OCI-LY3 (cell line): ENCODE results near the gene GATA6.

Experiments used
- H2AFZ ChIP-seq: fragments of 200-600, 300-600 bp; shearing (Covaris generic); 2 replicates; pipeline ENCODE4 v1.6.0; 2014; ENCODE audit warnings: antibody characterized with exemption, low read depth, low read length
- H3K27ac ChIP-seq: fragments of 200-600, 300-600 bp; sonication (generic); 2 replicates; pipeline ENCODE4 v1.5.1; 2014; ENCODE audit warnings: mild to moderate bottlenecking, low read length, moderate library complexity, mixed read lengths
- H3K27me3 ChIP-seq: fragments of 200-600, 300-600 bp; sonication (generic); 2 replicates; pipeline ENCODE4 v1.6.1; 2014; ENCODE audit warnings: low read depth, low read length, mixed read lengths
- H3K36me3 ChIP-seq: fragments of 200-600, 300-600 bp; sonication (generic); replicated peaks from 2 replicates; pipeline ENCODE3; 2014; ENCODE audit warnings: low read depth, low read length, mixed read lengths
- H3K4me1 ChIP-seq: fragments of 300-600, 200-600 bp; sonication (generic); 2 replicates; pipeline ENCODE4 v1.6.1; 2014; ENCODE audit warnings: low read length, mixed read lengths
- H3K4me2 ChIP-seq: fragments of 200-600, 300-600 bp; sonication (generic); 2 replicates; pipeline ENCODE4 v1.6.1; 2014; ENCODE audit warnings: low read length, mixed read lengths
- H3K4me3 ChIP-seq: fragments of 300-600, 200-600 bp; sonication (generic); 2 replicates; pipeline ENCODE4 v1.5.1; 2014; ENCODE audit warnings: antibody characterized with exemption, mild to moderate bottlenecking, low read length, moderate library complexity
- H3K79me2 ChIP-seq: fragments of 300-600, 200-600 bp; shearing (Covaris generic); 2 replicates; pipeline ENCODE4 v1.6.1; 2014; ENCODE audit warnings: mild to moderate bottlenecking, low read length, mixed read lengths
- H3K9ac ChIP-seq: fragments of 300-600, 200-600 bp; shearing (Covaris generic); 2 replicates; pipeline ENCODE4 v1.6.0; 2014; ENCODE audit warnings: mild to moderate bottlenecking, low read length, moderate library complexity
- H3K9me3 ChIP-seq: fragments of 200-600, 300-600 bp; shearing (Covaris generic); 2 replicates; pipeline ENCODE4 v1.6.1; 2014; ENCODE audit warnings: low read length, mixed read lengths; ENCODE audit not compliant: insufficient read depth
- H4K20me1 ChIP-seq: fragments of 200-600, 300-600 bp; sonication (generic); 2 replicates; pipeline ENCODE4 v1.6.1; 2016; ENCODE audit warnings: low read length, mixed read lengths; ENCODE audit not compliant: insufficient read depth
- CTCF ChIP-seq: fragments of 200-600, 300-600 bp; sonication (generic); IDR thresholded peaks from 2 replicates; pipeline ENCODE4 v1.5.1; 2014; ENCODE audit warnings: antibody characterized with exemption, low read length, low read depth
- EZH2phosphoT487 ChIP-seq: fragments of 200-600 bp; shearing (Covaris generic); IDR thresholded peaks from 2 replicates; pipeline ENCODE4 v1.6.1; 2018; ENCODE audit warnings: antibody characterized with exemption, mixed run types, low read depth

GATA6 gene

GRCh38 chr18:22204214-22204536 is 34.8 kb downstream of the GATA6 start:
- Histone ChIP-seq H4K20me1 (no peaks in the 10 kb centered on the region), H2AFZ (no peak overlapping the region), H3K9me3 (no peaks in the 10 kb centered on the region), H3K4me1 (no peaks in the 10 kb centered on the region), H3K79me2 (no peaks in the 10 kb centered on the region), H3K4me3 (no peak overlapping the region), H3K4me2 (no peak overlapping the region), H3K27ac (no peak overlapping the region), H3K36me3 (no peaks in the 10 kb centered on the region), H3K9ac (no peak overlapping the region), H3K27me3 (peaks cover 10% of the 10 kb centered on the region)
- TF ChIP-seq EZH2phosphoT487: no peak
- no peak for TF ChIP-seq CTCF

- Histone ChIP-seq H4K20me1 (no peaks in the 10 kb centered on the region), H3K4me2 (no peak overlapping the region), H3K27me3 (peaks cover 10% of the 10 kb centered on the region), H3K9me3 (no peaks in the 10 kb centered on the region), H3K4me3 (no peak overlapping the region), H3K79me2 (no peaks in the 10 kb centered on the region), H3K4me1 (no peaks in the 10 kb centered on the region), H3K27ac (no peak overlapping the region), H3K9ac (no peak overlapping the region), H2AFZ (no peak overlapping the region), H3K36me3 (no peaks in the 10 kb centered on the region)
- TF ChIP-seq CTCF (no peak), EZH2phosphoT487 (no peak)
Measured at GRCh38 chr18:22204996-22205395, 35.6 kb downstream of the GATA6 start.

- Histone ChIP-seq H3K9ac (no peak overlapping the region), H3K36me3 (no peaks in the 10 kb centered on the region), H3K4me1 (no peaks in the 10 kb centered on the region), H4K20me1 (no peaks in the 10 kb centered on the region), H3K27me3 (peaks cover 10% of the 10 kb centered on the region), H3K27ac (no peak overlapping the region), H3K79me2 (no peaks in the 10 kb centered on the region), H3K4me2 (no peak overlapping the region), H2AFZ (no peak overlapping the region), H3K4me3 (no peak overlapping the region), H3K9me3 (no peaks in the 10 kb centered on the region)
- TF ChIP-seq CTCF (no peak), EZH2phosphoT487 (no peak)
Measured at GRCh38 chr18:22207021-22207758, 37.8 kb downstream of the GATA6 start.

- Histone ChIP-seq H3K4me2 (no peak overlapping the region), H3K36me3 (no peaks in the 10 kb centered on the region), H2AFZ (no peak overlapping the region), H3K27me3 (peaks cover 4% of the 10 kb centered on the region), H3K27ac (no peak overlapping the region), H3K4me1 (peaks cover 7% of the 10 kb centered on the region), H3K79me2 (no peaks in the 10 kb centered on the region), H3K9ac (no peak overlapping the region), H3K4me3 (no peak overlapping the region), H4K20me1 (no peaks in the 10 kb centered on the region), H3K9me3 (no peaks in the 10 kb centered on the region)
- TF ChIP-seq CTCF: no peak
- TF ChIP-seq EZH2phosphoT487: no peak
Measured at GRCh38 chr18:22210311-22210754, 40.9 kb downstream of the GATA6 start.
